SW 1271 (cell line): ENCODE results near the gene GALNT11.
"Not testable (repeated sequence)": the region's sequence is repeated elsewhere in the genome, so short reads cannot be mapped to it uniquely, and the experiment has no call there.

Source experiments
- DNase-seq, 2 experiments: peaks; one replicate each; lab custom pipeline; 2025; lab: John Stamatoyannopoulos, UW

GALNT11 gene

DNA sequence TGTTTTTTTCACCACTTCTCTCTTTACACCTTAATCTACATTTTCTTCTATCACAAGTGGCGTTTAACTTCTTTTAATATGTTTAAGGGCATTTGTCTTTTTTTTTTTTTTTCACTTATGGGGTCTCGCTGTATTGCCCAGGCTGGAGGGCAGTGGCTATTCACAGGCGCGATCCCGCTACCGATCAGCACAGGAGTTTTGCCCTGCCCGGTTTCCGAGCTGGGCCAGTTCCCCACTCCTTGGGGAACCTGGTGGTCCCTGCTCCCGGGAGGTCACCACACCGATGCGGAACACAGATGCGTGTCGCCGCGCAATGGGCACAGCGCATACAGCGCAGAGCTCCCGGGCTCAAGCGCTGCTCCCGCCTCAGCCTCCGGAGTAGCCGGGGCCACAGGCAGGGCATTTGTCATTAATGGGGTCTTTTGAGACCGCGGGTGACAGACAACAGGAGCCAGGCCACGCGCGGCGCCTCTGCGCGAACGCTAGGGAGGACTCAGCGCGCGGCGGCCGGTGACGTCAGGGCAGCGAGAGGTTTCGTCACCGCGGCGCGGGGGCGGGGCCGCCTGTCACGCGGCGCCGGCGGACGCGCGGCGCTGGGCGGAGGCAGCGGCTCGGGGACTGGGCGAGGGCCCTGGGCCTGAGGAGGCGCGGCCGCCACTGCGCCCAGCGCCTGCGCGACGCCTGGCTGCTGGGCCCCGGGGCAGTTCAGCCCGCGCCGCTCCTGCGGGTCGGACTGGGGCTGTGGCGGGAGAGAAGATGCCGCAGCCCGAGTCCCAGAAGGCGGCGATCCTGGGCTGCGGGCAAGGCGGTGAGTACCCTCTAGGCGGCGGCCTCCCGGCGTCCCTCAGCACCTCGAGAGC lies at the start of gene GALNT11:
Gene GALNT11 (plus strand): TSS at position 598 of the 860 bp plus-strand sequence. CDS start 68,554 bp downstream, outside the sequence.
- DNase-seq: peak; percentile 38 to 75

DNA sequence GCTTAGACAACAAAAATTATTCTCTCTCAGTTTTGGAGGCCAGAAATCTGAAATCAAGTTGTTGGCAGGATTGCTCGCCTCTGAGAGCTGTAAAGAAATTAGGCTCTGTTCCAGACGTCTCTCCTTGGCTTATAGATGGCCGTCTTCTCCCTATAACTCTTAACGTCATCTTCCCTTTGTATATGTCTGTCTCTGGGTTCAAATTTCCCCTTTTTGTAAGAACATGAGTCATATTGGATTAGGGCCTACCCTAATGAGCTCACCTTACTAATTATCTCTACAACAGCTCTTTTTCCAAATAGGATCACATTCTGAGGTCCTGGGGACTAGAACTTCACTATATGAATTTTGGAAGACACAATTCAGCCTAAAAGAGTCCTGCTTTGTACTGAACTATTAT lies 46.9 kb upstream of the GALNT11 start:
- no peak for DNase-seq

DNA sequence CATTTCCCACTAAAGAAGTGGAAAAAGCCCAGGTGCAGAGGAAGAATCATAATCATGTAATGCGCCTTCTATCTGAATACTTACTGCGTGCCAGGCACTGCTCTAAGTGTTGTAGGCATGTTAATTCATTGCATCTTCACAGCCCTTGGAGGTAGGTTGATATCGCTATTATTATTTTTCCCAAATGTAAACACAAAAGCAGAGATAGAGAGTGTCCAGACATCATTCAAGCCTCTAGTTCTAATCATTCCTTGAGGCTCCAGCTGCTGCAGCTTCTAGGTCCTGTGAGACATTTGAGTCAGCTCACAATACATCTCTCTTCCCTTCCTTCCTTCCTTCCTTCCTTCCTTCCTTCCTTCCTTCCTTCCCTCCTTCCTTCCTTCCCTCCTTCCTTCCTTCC lies 44.3 kb upstream of the GALNT11 start:
- DNase-seq: no peak

DNA sequence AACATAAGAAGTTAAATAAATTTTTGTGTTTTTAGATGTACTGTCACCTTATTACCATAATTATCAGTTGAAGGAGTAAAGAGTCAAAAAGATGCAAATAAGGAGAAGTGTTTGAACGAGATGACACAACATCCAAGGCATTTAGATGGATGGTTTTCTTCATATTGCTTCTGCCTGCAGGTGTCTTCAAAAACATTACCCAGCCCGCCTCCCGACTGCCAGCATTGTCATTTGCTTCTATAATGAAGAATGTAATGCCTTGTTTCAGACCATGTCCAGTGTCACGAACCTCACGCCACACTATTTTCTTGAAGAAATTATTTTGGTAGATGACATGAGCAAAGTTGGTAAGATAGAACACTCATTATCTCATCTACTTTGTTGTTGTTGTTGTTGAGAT lies 42.7 kb upstream of the GALNT11 start:
- DNase-seq: no peak

DNA sequence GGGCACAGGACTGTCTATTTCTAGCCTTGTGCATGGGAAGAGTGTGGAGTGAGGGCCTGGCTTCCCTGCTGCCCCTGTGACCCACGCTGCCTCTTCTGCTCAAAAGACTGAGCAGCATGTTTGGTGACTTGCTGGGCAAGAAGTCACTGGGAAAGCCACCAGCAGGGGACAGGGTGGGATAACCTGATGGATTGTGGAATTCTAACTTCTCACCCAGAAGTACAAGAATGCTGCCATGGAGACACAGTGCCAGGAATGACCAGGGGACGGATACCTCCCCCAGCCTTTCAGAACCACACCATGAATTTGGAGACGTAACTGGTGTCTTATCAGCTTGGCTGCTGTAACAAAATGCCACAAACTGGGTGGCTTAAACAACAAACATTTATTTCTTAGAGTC lies 40.9 kb upstream of the GALNT11 start:
- DNase-seq: no peak

DNA sequence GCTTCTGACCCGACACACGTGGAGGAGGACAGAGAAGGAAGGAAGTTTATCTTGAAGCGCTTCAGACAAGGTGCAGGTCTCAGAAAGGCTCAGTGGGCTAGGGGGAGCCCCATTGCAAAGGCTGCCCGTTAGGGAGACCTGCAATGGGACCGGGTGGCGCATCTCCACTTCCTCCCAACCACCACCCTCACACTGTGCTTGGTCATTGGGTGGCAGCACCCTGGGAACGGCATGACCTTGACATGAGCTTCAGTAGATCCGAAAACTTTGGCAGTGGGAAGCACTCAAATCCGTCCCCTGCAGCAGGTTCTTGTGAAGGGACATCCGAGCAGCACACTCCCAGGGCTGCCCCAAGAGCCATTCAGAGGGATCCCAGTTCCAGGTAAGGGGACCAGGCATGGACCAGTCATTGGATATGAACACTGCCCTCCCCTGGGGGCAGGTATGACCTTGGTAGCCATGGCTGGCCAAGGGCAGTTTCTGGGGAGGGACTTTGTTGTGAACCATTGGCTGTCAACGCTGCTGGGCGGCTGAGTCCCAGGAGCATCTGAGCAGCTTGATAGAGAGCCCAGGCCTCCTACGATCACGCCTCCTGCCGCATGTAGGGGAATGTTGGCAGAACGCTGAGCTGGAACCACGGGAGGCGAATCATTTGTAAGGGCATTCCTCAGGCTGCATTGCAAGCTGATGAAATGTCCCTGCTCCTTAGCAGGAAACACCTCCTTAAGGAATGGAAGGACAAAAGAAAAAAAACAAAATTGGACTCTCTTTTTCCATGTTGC lies 37.5 kb upstream of the GALNT11 start:
- DNase-seq: no peak

DNA sequence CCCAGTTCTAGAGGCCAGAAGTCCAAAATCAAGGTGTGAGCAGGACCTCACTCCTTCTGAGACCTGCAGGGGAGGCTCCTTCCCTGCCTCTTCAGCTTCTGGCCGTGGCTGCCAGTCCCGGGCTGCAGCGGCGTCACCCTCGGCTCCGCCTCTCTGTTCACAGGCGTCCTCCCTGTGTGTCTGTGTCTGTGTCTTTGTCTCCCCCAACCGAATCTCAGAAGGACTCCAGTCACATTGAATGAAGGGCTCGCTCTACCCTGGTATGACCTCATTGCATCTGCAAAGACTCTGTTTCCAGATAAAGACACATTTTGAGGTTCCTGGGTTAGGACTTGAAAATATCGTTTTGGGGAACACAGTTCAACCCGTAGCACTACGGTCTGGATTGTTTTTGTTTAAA lies 33.1 kb upstream of the GALNT11 start:
- DNase-seq: peak in 1 of 2 experiments; percentile 55

DNA sequence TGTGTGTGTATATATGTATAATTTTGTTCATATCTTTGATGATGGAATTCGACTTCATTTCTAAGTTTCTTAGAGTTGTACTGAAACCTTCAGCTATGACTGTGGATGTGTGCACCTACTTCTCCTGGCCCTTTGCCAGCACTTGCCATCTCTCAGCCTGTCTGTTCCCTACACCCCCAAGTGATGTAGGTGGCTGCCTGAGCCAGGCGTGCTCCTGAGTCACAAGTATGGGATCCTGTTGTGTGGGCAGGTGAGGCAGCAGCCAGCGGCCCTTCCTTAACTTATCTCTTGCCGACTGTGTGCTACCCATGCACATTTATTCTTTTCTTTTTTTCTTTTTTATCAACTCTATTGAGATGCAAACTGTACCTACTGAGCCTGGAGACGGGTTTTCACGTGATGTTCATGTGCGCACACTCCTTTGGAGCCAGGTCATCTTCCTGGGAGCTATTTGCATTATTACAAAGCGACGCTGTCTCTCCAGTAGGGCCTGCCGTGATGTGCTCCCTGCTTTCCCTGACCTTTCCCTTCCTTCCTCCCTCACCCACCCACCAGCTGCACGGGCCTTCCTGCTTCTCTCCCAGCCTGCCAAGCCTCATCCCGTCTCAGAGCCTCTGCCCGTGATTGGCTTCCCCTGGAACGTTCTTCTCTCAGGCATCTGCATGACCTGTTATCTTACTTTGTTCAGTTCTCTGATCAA lies 31.3 kb upstream of the GALNT11 start:
- no peak for DNase-seq

DNA sequence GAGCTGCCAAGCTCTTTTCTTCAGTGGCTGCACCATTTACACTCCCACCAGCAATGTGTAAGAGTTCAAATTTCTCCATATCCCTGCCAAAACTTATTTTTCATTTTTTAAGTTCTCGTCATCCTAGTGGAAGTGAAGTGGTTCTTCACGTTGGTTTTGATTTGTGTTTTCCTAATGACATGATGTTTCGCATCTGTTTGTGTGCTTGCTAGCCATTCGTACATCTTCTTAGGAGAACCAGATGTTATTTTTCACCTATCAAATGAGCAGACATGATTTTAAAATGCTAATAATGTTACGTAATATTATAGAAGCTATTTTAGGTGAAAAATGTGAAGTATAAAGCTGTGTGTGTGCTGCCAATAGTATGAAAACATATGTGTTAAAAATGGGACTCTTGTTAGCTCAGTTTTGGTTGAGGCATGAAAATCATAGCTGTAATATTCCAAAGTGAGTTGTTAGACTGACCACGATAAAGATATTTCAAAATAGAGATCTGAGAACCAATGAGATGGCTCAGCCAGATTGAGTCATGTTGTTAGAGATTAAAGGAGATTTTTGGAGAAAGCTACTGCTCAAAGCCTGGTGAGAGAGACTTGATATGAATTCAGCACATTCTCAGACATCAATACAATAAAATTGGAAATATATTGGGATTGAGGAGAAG lies 25.9 kb upstream of the GALNT11 start:
- no peak for DNase-seq

DNA sequence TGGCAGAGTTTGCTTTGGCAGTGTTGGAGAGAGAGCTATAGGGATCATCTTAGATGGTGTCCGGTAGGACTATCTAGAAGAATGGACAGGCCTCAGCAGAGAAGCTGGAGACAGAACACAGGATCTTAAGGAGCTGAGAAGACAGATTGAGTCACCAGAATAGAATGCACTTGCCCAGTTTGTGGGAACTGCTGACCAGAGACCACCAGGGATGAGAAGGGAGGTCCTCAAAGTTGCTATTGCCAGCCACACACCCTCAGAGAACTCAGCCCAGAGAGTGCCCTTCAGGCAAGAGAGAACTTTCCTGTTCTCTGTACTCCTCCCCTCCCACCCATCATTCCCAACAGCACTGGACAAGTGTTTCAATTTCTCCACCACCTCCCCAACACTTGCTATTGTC lies 25.3 kb upstream of the GALNT11 start:
- no peak for DNase-seq

DNA sequence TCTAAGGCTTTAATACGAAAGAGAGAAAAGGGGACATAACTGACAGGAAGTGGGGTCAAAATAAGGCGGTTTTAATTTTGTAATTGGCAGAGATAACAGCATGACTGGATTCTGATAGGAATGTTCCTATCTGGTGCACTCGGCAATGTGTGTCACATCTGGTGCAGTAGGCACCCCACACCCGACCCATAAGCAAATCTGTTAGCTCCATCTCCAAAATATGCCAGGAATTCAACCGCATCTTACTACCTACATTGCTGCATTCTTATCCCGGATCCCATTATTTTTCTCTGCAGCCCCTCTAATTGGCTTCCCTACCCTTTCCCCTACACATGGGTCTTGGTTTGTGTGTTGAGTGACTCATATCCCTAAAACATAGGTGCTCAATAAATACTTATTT lies 19.1 kb upstream of the GALNT11 start:
- DNase-seq: no peak

DNA sequence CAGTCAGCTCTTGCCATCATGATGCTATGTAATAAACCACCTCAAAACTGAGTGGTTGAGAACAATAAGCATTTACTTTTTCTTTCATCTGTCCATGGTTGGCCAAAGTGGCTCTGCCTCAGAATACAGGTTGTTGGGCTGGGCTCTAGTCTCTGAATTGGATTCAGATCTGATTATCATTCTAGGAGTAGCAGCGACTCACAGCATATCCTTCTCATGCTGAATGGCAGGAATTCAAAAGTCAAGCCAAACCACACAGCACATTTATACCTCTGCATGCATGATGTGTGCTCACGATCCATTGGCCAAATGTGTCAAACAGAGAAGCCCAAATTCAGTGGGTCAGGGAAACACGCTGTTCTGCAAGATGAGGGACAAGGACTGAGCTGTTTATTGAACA lies 13.6 kb upstream of the GALNT11 start:
- DNase-seq: no peak

DNA sequence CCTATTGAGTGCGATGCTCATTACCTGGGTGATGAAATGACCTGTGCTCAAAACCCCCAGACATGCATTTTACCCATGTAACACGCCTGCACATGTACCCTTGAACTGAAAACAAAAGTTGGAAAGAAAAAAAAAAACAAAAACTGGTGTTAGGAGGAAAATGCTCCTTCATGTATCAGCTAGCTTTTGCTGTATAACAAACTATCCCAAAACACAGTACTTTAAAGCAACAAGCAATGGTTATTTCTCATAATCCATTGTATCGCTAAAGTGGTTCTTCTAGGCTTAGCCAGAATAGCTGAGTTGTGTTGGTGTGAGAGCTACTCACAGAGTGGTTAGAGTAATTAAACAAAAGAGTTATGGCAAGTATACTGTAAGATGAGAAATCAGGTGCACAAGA lies 12.2 kb upstream of the GALNT11 start:
- DNase-seq: no peak

DNA sequence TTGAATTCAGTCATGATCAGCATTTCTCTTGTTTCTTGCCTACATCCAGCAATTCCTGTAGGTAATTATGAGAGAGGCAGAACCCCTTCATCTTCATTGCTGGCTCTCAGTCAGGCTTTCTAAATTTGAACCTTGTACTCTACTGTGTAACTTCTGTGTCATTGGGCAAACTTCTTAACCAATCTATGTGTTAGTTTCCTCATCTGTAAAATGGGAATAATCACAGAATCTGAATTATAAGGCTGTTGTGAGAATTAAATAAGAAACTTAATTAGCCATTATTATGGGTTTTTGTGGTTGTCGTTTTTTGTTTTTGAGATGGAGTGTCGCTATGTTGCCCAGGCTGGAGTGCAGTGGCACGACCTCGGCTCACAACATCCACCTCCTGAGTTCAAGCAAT lies 11.5 kb upstream of the GALNT11 start:
- no peak for DNase-seq

DNA sequence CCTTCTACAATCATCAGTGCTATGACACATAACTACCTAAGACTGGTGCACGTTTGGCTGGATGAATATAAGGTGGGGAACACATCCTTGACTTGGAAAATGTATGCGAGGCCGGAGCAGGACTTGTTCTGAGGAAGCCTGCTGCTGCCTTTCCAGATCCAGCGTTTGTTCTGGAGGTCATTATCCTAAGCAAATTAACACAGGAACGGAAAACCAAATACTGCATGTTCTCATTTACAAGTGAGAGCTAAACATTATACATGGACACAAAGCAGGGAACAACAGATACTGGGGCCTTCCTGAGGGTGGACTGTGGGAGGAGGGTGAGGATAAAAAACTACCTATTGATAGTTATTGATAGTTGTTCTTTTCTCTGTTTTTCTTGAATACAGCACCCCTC lies 10.8 kb upstream of the GALNT11 start:
- DNase-seq: no peak

DNA sequence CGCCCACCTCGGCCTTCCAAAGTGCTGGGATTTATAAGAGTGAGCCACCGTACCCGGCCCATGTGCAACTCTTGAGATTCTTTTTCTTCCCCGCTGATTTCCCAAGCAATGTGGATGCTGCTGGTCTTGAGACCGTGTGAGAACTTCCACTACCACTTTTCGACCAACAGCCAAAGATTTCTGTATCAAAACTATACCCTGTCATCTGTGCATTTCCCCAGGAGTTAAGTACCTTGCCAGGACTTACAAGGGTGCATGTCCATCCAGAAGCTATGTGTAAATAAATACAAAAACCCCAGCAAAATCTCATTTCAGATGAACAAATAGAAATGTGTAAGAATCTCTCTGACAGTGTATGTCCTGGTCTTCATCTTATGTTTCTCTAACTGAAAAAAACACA lies 9.9 kb upstream of the GALNT11 start:
- DNase-seq: no peak

DNA sequence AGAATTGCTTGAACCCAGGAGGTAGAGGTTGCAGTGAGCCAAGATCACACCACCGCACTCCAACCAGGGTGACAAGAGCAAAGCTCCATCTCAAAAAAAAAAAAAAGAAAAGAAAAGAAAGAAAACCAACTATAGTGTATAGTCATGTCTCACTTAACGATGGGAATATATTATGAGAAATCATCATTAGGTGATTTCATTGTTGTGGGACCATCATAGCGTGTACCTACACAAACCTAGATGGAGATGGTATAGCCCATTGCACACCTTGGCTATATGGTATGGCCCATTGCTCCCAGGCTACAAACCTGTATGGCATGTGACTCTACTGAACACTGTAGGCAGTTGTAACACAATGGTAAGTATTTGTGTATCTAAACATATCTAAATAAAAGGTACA lies 8.5 kb upstream of the GALNT11 start:
- no peak for DNase-seq

DNA sequence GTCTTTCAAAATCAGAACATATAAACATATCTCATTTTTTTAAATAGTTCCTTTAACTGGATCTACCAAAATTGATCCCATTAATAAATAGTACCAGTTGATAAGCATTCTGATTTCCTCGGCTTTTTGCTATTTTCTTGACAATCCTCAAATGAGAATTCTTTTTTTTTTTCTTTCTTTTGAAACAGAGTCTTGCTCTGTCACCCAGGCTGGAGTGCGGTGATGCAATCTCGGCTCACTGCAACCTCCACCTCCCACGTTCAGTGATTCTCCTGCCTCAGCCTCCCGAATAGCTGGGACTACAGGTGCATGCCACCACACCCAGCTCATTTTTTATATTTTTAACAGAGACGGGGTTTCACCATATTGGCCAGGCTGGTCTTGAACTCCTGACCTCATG lies 7.8 kb upstream of the GALNT11 start:
- not testable (repeated sequence) for DNase-seq

DNA sequence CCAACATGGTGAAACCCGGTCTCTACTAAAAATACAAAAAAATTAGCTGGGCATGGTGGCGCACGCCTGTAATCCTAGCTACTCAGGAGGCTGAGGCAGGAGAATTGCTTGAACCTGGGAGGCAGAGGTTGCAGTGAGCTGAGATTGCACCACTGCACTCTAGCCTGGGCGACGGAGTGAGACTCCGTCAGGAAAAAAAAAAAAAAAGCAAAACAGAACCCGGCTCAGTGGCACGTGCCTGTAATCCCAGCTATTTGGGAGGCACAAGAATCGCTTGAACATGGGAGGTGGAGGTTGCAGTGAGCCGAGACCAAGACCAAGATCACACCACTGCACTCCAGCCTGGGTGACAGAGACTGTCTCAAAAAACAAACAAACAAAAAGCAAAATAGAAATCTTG lies 3.7 kb upstream of the GALNT11 start:
- not testable (repeated sequence) for DNase-seq

DNA sequence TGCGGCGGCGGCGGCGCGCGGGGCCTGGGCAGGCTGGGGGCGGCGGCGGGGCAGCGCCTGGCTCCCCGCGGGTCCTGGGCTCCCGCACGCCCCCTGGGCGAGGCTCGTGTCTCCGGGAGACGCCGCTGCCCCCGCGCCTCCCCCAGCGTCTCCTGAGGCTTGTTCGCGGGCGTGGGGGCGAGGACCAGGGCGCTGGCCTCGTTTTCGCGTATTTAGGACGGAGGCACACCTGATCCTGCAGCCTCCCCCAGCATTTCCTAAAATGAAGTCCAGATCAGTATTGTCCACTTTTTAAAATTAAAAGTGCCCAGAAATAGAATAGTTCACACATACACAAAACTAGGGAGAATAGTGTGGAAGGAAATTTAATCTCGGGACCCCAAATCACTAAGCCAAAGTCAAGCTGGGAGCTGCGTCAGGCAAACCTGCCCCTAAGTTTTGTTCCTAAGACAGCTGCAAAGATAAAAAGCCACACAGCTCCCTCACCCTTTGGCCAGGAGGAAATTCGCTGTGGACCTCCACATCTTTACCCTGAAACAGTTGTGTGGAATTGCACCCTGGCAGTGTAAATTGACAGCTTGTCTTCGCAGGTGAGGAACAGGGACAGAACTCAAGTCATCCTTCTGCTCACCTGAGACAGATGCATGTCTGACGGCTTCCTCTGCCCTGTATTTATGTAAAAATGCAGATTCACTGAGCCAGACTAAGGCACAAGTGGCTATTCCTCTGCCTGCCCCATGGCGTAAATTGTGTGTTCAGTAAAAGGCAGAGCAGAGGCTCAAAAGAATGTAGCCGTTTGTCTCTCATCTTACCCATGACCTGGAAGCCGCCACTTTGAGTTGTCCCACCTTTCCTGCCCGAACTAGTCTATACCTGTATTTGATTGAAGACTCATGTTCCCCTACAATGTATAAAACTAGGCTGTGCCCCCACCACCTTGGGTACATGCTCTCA lies 740 bp downstream of the GALNT11 start:
- DNase-seq: no peak
